Measurements from ENCODE around the gene COG5. TPM values are rescaled to one million over a fixed set of nuclear protein-coding genes. Genes with fewer than 3 reads are reported as not detected.

Gene COG5
- total RNA-seq, 1 experiment from 2014 or later, result 32.2 TPM

DNA sequence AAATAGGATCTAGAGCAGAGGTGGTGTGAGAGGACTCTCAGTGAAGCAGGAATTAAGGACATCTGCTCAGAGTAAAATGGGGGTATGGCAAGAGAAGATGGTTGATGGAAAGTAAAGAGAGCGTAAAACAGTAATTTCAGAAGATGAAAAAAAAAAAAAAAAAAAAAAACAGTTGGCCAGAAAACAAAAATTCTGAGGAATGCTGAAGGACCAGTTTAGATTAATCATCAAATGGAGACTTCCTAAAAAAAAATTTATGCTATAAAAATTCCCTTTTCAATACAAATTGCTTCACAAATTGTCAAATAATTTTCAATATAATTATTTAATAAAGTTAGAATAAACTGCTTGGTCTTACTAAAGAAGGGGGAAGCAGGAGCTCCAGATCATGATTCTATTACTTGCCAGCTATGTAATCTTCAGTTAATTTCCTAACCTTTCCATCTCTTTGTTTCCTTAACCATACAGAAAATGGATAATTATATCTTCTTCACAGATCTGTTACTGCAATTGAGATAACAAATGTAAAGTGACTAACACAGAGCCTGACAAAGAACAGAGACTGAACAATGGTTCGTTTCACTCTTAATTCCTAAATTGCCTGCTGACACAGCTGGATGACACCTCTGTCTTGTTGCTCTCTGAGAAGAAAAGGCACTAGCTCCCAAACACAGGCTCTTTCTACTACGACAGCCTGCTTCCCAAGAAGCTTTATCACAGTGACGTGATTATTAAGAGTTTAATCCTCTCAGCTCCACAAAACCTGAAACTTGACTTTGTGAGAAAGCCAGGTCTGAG is 158.8 kb downstream of the COG5 start:
- TF ChIP-seq EZH2 (IDR thresholded peaks at IDR 0.05; ENCODE audit: borderline replicate concordance, low read depth, low read length, poor library complexity, severe bottlenecking), result no peak
- TF ChIP-seq, protein P1, sequence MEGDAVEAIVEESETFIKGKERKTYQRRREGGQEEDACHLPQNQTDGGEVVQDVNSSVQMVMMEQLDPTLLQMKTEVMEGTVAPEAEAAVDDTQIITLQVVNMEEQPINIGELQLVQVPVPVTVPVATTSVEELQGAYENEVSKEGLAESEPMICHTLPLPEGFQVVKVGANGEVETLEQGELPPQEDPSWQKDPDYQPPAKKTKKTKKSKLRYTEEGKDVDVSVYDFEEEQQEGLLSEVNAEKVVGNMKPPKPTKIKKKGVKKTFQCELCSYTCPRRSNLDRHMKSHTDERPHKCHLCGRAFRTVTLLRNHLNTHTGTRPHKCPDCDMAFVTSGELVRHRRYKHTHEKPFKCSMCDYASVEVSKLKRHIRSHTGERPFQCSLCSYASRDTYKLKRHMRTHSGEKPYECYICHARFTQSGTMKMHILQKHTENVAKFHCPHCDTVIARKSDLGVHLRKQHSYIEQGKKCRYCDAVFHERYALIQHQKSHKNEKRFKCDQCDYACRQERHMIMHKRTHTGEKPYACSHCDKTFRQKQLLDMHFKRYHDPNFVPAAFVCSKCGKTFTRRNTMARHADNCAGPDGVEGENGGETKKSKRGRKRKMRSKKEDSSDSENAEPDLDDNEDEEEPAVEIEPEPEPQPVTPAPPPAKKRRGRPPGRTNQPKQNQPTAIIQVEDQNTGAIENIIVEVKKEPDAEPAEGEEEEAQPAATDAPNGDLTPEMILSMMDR (conservative IDR thresholded peaks at IDR 0.05; ENCODE audit: low read depth, low read length), result no peak
- peak; percentile 58 for DNase-seq (ENCODE audit: low spot score)
- Histone ChIP-seq H3K27ac (ENCODE audit: low read depth, low read length, poor library complexity, severe bottlenecking) (no peak overlapping the region), H3K4me3 (ENCODE audit: low read depth, low read length, poor library complexity, severe bottlenecking) (no peak overlapping the region), H3K27me3 (replicated peaks; ENCODE audit: insufficient read depth, low read depth, low read length, poor library complexity) (no peaks in the 10 kb centered on the region), H3K36me3 (ENCODE audit: insufficient read depth, low read length, poor library complexity, severe bottlenecking) (no peaks in the 10 kb centered on the region), H3K9me3 (ENCODE audit: low read depth, low read length, poor library complexity, severe bottlenecking) (no peaks in the 10 kb centered on the region), H3K4me1 (ENCODE audit: insufficient read depth, low read length, poor library complexity, severe bottlenecking) (no peaks in the 10 kb centered on the region)
- no TSS peak for BruUV-seq (replicated peaks)
- intact Hi-C loops (cut with micrococcal nuclease; ENCODE audit: unreplicated experiment), result no loop called here
- ChIA-PET POLR2A (ENCODE audit: low non-redundant PET) (no interaction called here), CTCF (no interaction called here)

DNA sequence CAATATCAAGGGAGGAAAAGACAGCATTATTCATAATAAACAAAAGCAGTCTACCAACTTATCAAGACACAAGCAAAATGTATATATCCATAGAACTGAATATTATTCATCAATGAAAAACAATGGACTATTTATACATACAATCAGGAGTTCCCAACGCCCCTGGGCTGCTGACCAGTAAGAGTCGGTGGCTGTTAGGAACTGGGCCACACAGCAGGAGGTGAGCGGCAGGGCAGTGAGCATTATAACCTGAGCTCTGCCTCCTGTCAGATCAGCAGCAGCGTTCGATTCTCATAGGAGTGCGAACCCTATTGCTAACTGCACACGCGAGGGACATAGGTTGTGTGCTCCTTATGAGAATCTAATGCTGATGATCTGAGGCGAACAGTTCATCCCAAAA is 165.6 kb downstream of the COG5 start:
- Histone ChIP-seq H3K27ac (ENCODE audit: low read depth, low read length, poor library complexity, severe bottlenecking) (no peak overlapping the region), H3K36me3 (ENCODE audit: insufficient read depth, low read length, poor library complexity, severe bottlenecking) (no peaks in the 10 kb centered on the region), H3K4me1 (ENCODE audit: insufficient read depth, low read length, poor library complexity, severe bottlenecking) (no peaks in the 10 kb centered on the region), H3K27me3 (replicated peaks; ENCODE audit: insufficient read depth, low read depth, low read length, poor library complexity) (no peaks in the 10 kb centered on the region), H3K4me3 (ENCODE audit: low read depth, low read length, poor library complexity, severe bottlenecking) (no peak overlapping the region), H3K9me3 (ENCODE audit: low read depth, low read length, poor library complexity, severe bottlenecking) (no peaks in the 10 kb centered on the region)
- BruUV-seq (replicated peaks), result no TSS peak
- no peak for TF ChIP-seq EZH2 (IDR thresholded peaks at IDR 0.05; ENCODE audit: borderline replicate concordance, low read depth, low read length, poor library complexity, severe bottlenecking)
- TF ChIP-seq, protein P1 (conservative IDR thresholded peaks at IDR 0.05; ENCODE audit: low read depth, low read length), result no peak
- ChIA-PET CTCF (no interaction called here), POLR2A (ENCODE audit: low non-redundant PET) (no interaction called here)
- intact Hi-C loops (cut with micrococcal nuclease; ENCODE audit: unreplicated experiment), result no loop called here
- DNase-seq (ENCODE audit: low spot score), result no peak

DNA sequence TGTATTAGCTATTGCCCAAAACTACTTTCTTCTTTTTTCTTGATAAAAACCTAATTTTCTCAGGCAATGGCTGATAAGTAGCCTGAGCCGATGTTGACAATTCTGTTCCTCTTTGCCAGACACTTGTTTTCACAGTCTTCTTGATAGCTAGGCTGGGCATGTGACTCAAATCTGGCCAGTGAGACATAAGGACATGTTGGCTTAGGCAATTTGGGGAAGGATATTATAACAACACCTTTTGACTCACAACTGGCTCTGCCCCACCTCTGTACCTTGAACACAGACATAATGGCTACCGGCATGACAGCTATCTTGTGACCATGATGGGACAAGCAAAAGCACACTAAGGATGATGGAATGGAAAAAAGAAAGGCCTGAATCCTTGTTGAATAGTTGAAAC is 166.7 kb downstream of the COG5 start:
- Histone ChIP-seq H3K36me3 (ENCODE audit: insufficient read depth, low read length, poor library complexity, severe bottlenecking) (no peaks in the 10 kb centered on the region), H3K27me3 (replicated peaks; ENCODE audit: insufficient read depth, low read depth, low read length, poor library complexity) (no peaks in the 10 kb centered on the region), H3K9me3 (ENCODE audit: low read depth, low read length, poor library complexity, severe bottlenecking) (no peaks in the 10 kb centered on the region), H3K27ac (ENCODE audit: low read depth, low read length, poor library complexity, severe bottlenecking) (no peak overlapping the region), H3K4me1 (ENCODE audit: insufficient read depth, low read length, poor library complexity, severe bottlenecking) (no peaks in the 10 kb centered on the region), H3K4me3 (ENCODE audit: low read depth, low read length, poor library complexity, severe bottlenecking) (no peak overlapping the region)
- TF ChIP-seq, protein P1 (conservative IDR thresholded peaks at IDR 0.05; ENCODE audit: low read depth, low read length), result no peak
- TF ChIP-seq EZH2 (IDR thresholded peaks at IDR 0.05; ENCODE audit: borderline replicate concordance, low read depth, low read length, poor library complexity, severe bottlenecking), result no peak
- ChIA-PET CTCF (no interaction called here), POLR2A (ENCODE audit: low non-redundant PET) (no interaction called here)
- BruUV-seq (replicated peaks), result no TSS peak
- DNase-seq (ENCODE audit: low spot score), result no peak
- intact Hi-C loops (cut with micrococcal nuclease; ENCODE audit: unreplicated experiment), result no loop called here
